SK-N-MC (cell line): ENCODE measurements around the gene MRPL12.
"Not testable (repeated sequence)": the region's sequence is repeated elsewhere in the genome, so short reads cannot be mapped to it uniquely, and the experiment has no call there.

Experiments
- DNase-seq: peaks from one replicate; pipeline ENCODE4 v3.0.0-alpha.2; 2011; ENCODE audit warnings: low read depth, low spot score
- H3K27ac ChIP-seq: fragments of 200-600 bp; sonication (generic); 2 replicates; pipeline ENCODE4 v1.5.1; 2016; ENCODE audit warnings: mixed run types
- H3K36me3 ChIP-seq: fragments of 200-600 bp; sonication (generic); 2 replicates; pipeline ENCODE4 v1.6.1; 2017; ENCODE audit warnings: antibody characterized with exemption, low read length, mixed read lengths; ENCODE audit not compliant: insufficient read depth
- H3K4me3 ChIP-seq: fragments of 200-600 bp; sonication (generic); 2 replicates; pipeline ENCODE4 v1.5.1; 2016
- H3K9ac ChIP-seq: fragments of 200-600 bp; sonication (generic); 2 replicates; pipeline ENCODE4 v1.8.0; 2017; ENCODE audit warnings: mixed run types, mixed read lengths; ENCODE audit not compliant: insufficient read length
- H3K9me3 ChIP-seq: fragments of 200-600 bp; sonication (generic); 2 replicates; pipeline ENCODE4 v1.6.1; 2017; ENCODE audit warnings: low read depth, mild to moderate bottlenecking, antibody characterized with exemption, low read length, moderate library complexity, mixed read lengths
- EZH2 ChIP-seq: fragments of 200-600 bp; sonication (generic); IDR thresholded peaks from one replicate; pipeline ENCODE4 v1.6.1; 2017; ENCODE audit warnings: antibody characterized with exemption
- FOXP2 ChIP-seq: optimal IDR thresholded peaks from 2 replicates; pipeline ENCODE3; 2011; ENCODE audit warnings: mild to moderate bottlenecking, moderate library complexity; ENCODE audit not compliant: insufficient read depth; ENCODE audit errors: extremely low read length, control extremely low read depth
- POLR2AphosphoS5 ChIP-seq: IDR thresholded peaks from 2 replicates; pipeline ENCODE4 v1.6.1; 2012; ENCODE audit warnings: mild to moderate bottlenecking, low read depth, low read length, borderline replicate concordance

MRPL12 gene

DNA sequence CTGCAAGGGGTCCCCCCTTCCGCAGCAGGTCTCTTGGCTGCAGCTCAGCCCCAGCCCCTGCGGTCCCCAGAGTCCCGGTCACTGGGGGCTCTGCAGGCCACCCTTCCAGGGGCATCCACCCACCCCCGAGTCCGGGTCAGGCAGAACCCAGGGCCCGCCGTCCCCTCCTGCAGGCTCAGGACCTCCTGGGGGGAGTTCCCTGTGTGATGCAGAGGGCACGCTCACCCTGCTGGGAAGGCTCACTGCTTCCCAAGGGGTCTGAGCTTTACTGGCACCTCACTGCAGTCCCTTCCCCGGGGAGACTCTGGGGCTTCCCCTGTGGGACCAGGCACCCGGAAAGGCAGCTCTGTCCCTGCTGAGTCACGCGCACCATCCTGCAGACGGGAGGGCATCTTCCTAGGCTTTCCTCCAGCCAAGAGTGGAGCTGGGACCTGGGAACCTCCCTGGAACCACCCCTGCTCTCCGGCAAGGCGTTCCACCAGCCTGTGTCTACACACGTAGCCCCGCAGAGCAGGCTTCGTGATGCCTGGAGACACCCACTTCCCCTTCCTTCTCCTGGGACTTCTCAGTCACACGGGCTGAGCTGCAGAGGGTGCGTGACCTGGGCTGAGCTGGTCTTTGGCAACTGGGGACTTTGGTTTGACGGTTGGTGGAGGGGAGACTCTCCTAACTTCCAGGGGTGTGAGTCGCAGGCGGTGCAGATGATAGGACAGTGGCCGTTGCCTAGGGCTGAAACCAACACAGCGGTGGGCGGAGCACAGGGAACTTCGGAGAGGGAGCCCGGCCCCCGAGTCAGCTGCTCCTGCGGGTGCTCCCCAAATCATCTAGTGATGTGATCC is 32.3 kb downstream of the MRPL12 start:
- H3K9me3 ChIP-seq: no peaks in the 10 kb centered on the region
- no peak overlapping the region for H3K4me3 ChIP-seq
- H3K27ac ChIP-seq: no peak overlapping the region
- no peaks in the 10 kb centered on the region for H3K36me3 ChIP-seq
- DNase-seq: no peak
- H3K9ac ChIP-seq: no peak overlapping the region
- TF ChIP-seq EZH2 (no peak), FOXP2 (no peak), POLR2AphosphoS5 (no peak)

DNA sequence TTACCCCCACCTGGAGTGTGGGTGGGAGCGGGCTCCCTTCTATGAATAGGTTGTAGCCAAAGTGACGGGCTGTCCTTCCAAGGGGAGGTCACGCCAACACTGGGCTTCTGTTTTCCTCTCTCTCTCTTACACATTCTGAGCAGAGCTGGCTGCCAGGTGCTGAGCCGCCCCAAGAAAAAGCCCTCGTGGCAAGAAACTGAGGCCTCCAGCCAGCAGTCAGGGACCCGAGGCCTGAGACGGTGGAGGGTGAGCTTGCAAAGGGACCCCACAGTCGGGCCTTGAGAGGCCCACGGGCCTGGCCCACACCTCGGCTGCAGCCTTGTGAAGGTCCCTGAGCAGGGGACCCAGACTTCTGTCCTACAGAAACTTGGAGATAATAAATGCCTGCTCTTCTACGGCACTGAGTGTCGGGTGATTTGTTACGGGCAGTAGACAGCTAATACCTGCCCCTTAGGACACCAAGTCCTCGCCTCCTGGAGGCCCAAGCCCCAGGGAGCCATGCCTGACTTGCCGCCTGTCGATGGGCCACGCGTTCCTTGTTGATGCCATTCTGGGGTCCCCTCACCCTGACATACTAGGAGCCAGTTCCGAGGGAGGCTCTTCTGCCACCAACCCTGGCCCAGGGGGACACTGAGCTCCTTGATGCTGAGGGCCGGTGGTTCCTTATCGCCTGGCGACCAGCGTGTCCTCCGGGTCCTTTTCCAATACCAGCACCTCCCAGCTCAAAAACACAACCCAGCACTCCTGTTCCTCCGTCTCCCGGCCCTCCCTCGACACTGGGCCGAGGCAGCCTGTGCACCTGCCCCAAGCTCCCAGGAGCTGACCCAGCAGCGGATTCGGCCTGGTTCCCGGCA is 35.0 kb downstream of the MRPL12 start:
- TF ChIP-seq EZH2 (no peak), POLR2AphosphoS5 (no peak), FOXP2 (no peak)
- H3K4me3 ChIP-seq: no peak overlapping the region
- H3K9ac ChIP-seq: no peak overlapping the region
- H3K9me3 ChIP-seq: no peaks in the 10 kb centered on the region
- H3K27ac ChIP-seq: no peak overlapping the region
- H3K36me3 ChIP-seq: no peaks in the 10 kb centered on the region
- DNase-seq: no peak

GRCh38 chr17:81738801-81739393 is 35.7 kb downstream of the MRPL12 start:
- H3K36me3 ChIP-seq: no peaks in the 10 kb centered on the region
- H3K27ac ChIP-seq: no peak overlapping the region
- no peak for TF ChIP-seq POLR2AphosphoS5
- no peak for TF ChIP-seq FOXP2
- TF ChIP-seq EZH2: no peak
- H3K9me3 ChIP-seq: no peaks in the 10 kb centered on the region
- no peak overlapping the region for H3K9ac ChIP-seq
- no peak for DNase-seq
- no peak overlapping the region for H3K4me3 ChIP-seq

GRCh38 chr17:81739593-81739992 is 36.4 kb downstream of the MRPL12 start:
- not testable (repeated sequence) for H3K9ac ChIP-seq, H3K4me3 ChIP-seq, H3K36me3 ChIP-seq, DNase-seq, H3K27ac ChIP-seq, H3K9me3 ChIP-seq

GRCh38 chr17:81740395-81740961 is 37.3 kb downstream of the MRPL12 start:
- no peak overlapping the region for H3K27ac ChIP-seq
- H3K36me3 ChIP-seq: no peaks in the 10 kb centered on the region
- no peak for DNase-seq
- H3K9ac ChIP-seq: no peak overlapping the region
- no peaks in the 10 kb centered on the region for H3K9me3 ChIP-seq
- TF ChIP-seq POLR2AphosphoS5 (no peak), FOXP2 (no peak), EZH2 (no peak)
- H3K4me3 ChIP-seq: no peak overlapping the region

DNA sequence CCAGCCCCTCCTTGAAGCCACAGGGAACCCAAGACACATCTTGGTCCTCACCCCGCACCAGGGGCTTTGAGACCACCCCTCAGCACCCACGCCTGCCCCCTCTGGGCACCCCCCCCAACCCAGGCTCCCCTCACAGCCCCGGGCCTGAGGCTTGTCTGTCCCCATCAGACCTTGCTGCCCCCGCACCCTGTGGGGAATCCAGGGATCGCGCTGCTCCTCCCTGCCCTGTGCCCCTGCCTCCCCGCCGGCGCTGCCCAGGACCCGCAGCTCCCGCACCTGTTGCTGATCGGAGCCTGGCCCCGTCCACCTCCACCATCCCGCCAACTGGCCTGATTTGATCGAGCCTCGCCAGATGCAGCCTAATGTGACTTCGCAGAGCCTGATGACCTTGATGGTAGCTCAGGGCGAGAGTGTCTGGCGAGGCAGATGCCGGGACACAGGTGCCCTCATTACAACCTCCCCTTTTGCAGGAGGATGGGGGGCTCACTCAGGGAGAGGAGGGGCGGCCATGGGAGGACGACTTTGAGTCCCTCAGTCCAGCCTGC is 38.0 kb downstream of the MRPL12 start:
- Histone ChIP-seq H3K4me3 (no peak overlapping the region), H3K36me3 (no peaks in the 10 kb centered on the region)
- TF ChIP-seq FOXP2: no peak
- no peak for TF ChIP-seq POLR2AphosphoS5
- TF ChIP-seq EZH2: no peak

DNA sequence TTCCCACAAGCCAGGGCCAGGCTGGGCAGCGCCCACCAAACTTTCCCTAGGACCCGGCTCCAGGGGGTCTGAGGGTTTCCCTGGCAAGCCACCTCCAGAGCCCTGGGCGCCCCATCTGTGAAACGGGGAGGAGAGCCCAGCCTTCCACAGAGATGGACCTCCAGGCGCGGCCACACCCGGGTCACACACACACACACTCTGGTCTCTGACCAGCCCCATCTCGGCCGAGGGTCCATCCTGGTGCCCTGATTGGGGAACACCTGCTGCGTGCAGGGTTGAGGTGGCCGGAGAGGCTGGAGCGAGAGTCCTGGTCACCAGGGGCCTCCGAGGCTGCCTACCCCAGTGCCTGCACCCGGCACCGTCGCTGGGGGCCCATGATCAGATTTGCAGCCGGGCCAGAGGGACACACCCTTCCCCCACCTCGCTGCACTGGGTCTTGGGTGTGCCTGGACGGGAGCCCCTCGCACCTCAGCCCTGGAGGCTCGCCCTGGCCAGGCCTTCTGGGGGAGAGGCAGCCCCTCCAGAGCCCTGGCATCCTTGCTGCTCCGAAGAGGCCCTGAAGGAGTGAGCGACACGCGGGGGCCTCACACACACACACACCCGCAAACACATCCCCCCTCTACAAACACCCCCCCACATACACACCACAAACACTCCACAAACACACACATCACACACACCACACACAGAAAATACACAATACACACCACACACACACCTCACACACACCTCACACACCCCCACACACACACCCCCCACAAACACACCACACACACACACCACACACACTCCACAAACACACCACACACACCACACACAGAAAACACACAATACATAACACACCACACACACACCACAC is 38.7 kb downstream of the MRPL12 start:
- DNase-seq: no peak
- no peak overlapping the region for H3K4me3 ChIP-seq
- H3K9me3 ChIP-seq: no peaks in the 10 kb centered on the region
- H3K9ac ChIP-seq: no peak overlapping the region
- H3K27ac ChIP-seq: no peak overlapping the region
- no peaks in the 10 kb centered on the region for H3K36me3 ChIP-seq
- TF ChIP-seq EZH2 (no peak), FOXP2 (no peak), POLR2AphosphoS5 (no peak)

More for the DNA sequence above, 38.0 kb downstream of the MRPL12 start:
- DNase-seq: no peak
- H3K9me3 ChIP-seq: no peaks in the 10 kb centered on the region
- H3K9ac ChIP-seq: no peak overlapping the region
- H3K27ac ChIP-seq: no peak overlapping the region
